Large intestine (tissue), 3 donors: ENCODE results near the gene SCD. TPM values are rescaled to one million over a fixed set of nuclear protein-coding genes. Genes with fewer than 3 reads are reported as not detected.

Source experiments
- DNase-seq, 2 donors: peaks; one replicate each; pipeline versions ENCODE4 v3.0.0 to v3.0.0-alpha.2; 2013
- H3K27ac ChIP-seq: one replicate; pipeline ENCODE4 v1.5.1; 2013; ENCODE audit warnings: low read length
- H3K27me3 ChIP-seq: 2 replicates; pipeline ENCODE4 v1.6.1; 2013; ENCODE audit warnings: low read length; ENCODE audit not compliant: control insufficient read depth, insufficient read depth
- H3K36me3 ChIP-seq: 2 replicates; pipeline ENCODE4 v1.6.1; 2013; ENCODE audit warnings: low read length; ENCODE audit not compliant: control insufficient read depth, insufficient read depth
- H3K4me1 ChIP-seq: one replicate; pipeline ENCODE4 v1.6.1; 2013; ENCODE audit warnings: low read length; ENCODE audit not compliant: control insufficient read depth, insufficient read depth
- H3K4me3 ChIP-seq: one replicate; pipeline ENCODE4 v1.5.1; 2013; ENCODE audit warnings: low read length
- H3K9me3 ChIP-seq: one replicate; pipeline ENCODE4 v1.6.1; 2013; ENCODE audit warnings: mild to moderate bottlenecking, low read depth, low read length, moderate library complexity; ENCODE audit not compliant: control insufficient read depth
- WGBS: methylation state at CpG from one replicate; pipeline ENCODE4 v1.1.5; 2013; ENCODE audit warnings: low lambda C conversion rate; ENCODE audit not compliant: insufficient coverage; 5-methylcytosine and 5-hydroxymethylcytosine counted together
- polyA plus RNA-seq: library from polyadenylated mRNA; unstranded; fragments of 120-200 nt; gene quantifications from one replicate; pipeline ENCODE4 v1.2.1, GENCODE V29; 2013

SCD gene
- polyA plus RNA-seq, 1 donor: 30.4 TPM

GRCh38 chr10:100318207-100318606 is 28.8 kb upstream of the SCD start:
- Histone ChIP-seq H3K9me3 (no peaks in the 10 kb centered on the region), H3K36me3 (no peaks in the 10 kb centered on the region), H3K27me3 (peaks cover 7% of the 10 kb centered on the region), H3K4me1 (no peaks in the 10 kb centered on the region), H3K4me3 (no peak overlapping the region), H3K27ac (no peak overlapping the region)
- WGBS: no CpG with 5 or more reads among the region's 4 CpGs
- no peak for DNase-seq

- H3K27ac ChIP-seq: no peak overlapping the region
- DNase-seq: no peak
- no peaks in the 10 kb centered on the region for H3K9me3 ChIP-seq
- WGBS: 100% methylated on average over 1 of the region's 1 CpG
- peaks cover 3% of the 10 kb centered on the region for H3K27me3 ChIP-seq
- no peaks in the 10 kb centered on the region for H3K36me3 ChIP-seq
- no peaks in the 10 kb centered on the region for H3K4me1 ChIP-seq
- no peak overlapping the region for H3K4me3 ChIP-seq
Measured at GRCh38 chr10:100319707-100320402, 27.2 kb upstream of the SCD start.

- Histone ChIP-seq H3K4me3 (no peak overlapping the region), H3K36me3 (no peaks in the 10 kb centered on the region), H3K27ac (no peak overlapping the region), H3K4me1 (no peaks in the 10 kb centered on the region), H3K9me3 (no peaks in the 10 kb centered on the region), H3K27me3 (peaks cover 21% of the 10 kb centered on the region)
- WGBS: no CpG with 5 or more reads among the region's 7 CpGs
- no peak for DNase-seq
Measured at GRCh38 chr10:100325158-100325557, 21.9 kb upstream of the SCD start.

GRCh38 chr10:100327007-100327717 is 19.9 kb upstream of the SCD start:
- no peak for DNase-seq
- no peaks in the 10 kb centered on the region for H3K4me1 ChIP-seq
- no peak overlapping the region for H3K27ac ChIP-seq
- H3K27me3 ChIP-seq: peaks cover 35% of the 10 kb centered on the region
- 88% methylated on average over 3 of the region's 8 CpGs for WGBS
- no peak overlapping the region for H3K4me3 ChIP-seq
- H3K36me3 ChIP-seq: no peaks in the 10 kb centered on the region
- no peaks in the 10 kb centered on the region for H3K9me3 ChIP-seq

- Histone ChIP-seq H3K36me3 (no peaks in the 10 kb centered on the region), H3K4me1 (no peaks in the 10 kb centered on the region), H3K4me3 (no peak overlapping the region), H3K9me3 (no peaks in the 10 kb centered on the region), H3K27ac (no peak overlapping the region), H3K27me3 (peaks cover 36% of the 10 kb centered on the region)
- no peak for DNase-seq
- WGBS: no CpG with 5 or more reads among the region's 3 CpGs
Measured at GRCh38 chr10:100327718-100328009, 19.4 kb upstream of the SCD start.

- H3K27me3 ChIP-seq: peaks cover 41% of the 10 kb centered on the region
- no peaks in the 10 kb centered on the region for H3K9me3 ChIP-seq
- WGBS: 67% methylated on average over 4 of the region's 5 CpGs
- no peak overlapping the region for H3K4me3 ChIP-seq
- DNase-seq: no peak
- no peaks in the 10 kb centered on the region for H3K36me3 ChIP-seq
- H3K27ac ChIP-seq: no peak overlapping the region
- H3K4me1 ChIP-seq: no peaks in the 10 kb centered on the region
Measured at GRCh38 chr10:100328198-100328597, 18.8 kb upstream of the SCD start.

GRCh38 chr10:100330079-100330478 is 17.0 kb upstream of the SCD start, which contains the start of gene PKD2L1:
TSS of gene PKD2L1 (minus strand) at chr10:100330228. CDS start at chr10:100330103, 125 bp downstream.
- no peak within 1 kb of the TSS for H3K4me3 ChIP-seq
- no peaks in the 10 kb centered on the region for H3K4me1 ChIP-seq
- WGBS: 60% methylated on average over 1 of the region's 5 CpGs
- peaks cover 46% of the 10 kb centered on the region for H3K27me3 ChIP-seq
- H3K36me3 ChIP-seq: no peaks in the 10 kb centered on the region
- H3K27ac ChIP-seq: no peak within 1 kb of the TSS
- no peaks in the 10 kb centered on the region for H3K9me3 ChIP-seq
- no peak for DNase-seq

- WGBS: no CpG with 5 or more reads among the region's 4 CpGs
- no peaks in the 10 kb centered on the region for H3K4me1 ChIP-seq
- H3K9me3 ChIP-seq: no peaks in the 10 kb centered on the region
- no peaks in the 10 kb centered on the region for H3K36me3 ChIP-seq
- DNase-seq: no peak
- H3K4me3 ChIP-seq: no peak overlapping the region
- H3K27me3 ChIP-seq: peaks cover 34% of the 10 kb centered on the region
- no peak overlapping the region for H3K27ac ChIP-seq
Measured at GRCh38 chr10:100333106-100333505, 13.9 kb upstream of the SCD start.

- no peaks in the 10 kb centered on the region for H3K9me3 ChIP-seq
- 80% methylated on average over 2 of the region's 2 CpGs for WGBS
Measured at GRCh38 chr10:100333661-100334440, 13.2 kb upstream of the SCD start.

GRCh38 chr10:100334762-100335161 is 12.3 kb upstream of the SCD start:
- peaks cover 28% of the 10 kb centered on the region for H3K27me3 ChIP-seq
- no CpG with 5 or more reads among the region's 9 CpGs for WGBS
- no peaks in the 10 kb centered on the region for H3K9me3 ChIP-seq
- no peaks in the 10 kb centered on the region for H3K36me3 ChIP-seq
- no peak overlapping the region for H3K4me3 ChIP-seq
- DNase-seq: no peak
- no peaks in the 10 kb centered on the region for H3K4me1 ChIP-seq
- no peak overlapping the region for H3K27ac ChIP-seq

More at GRCh38 chr10:100333661-100334440, 13.2 kb upstream of the SCD start:
- DNase-seq: no peak
- Histone ChIP-seq H3K36me3 (no peaks in the 10 kb centered on the region), H3K4me1 (no peaks in the 10 kb centered on the region), H3K4me3 (no peak overlapping the region), H3K27me3 (peaks cover 31% of the 10 kb centered on the region), H3K27ac (no peak overlapping the region)
